Panc1 (cell line): ENCODE data around the gene FGD4.

Experiments used
- CTCF ChIP-seq: fragments of 450-650 bp; IDR thresholded peaks from 2 replicates; pipeline ENCODE4 v1.5.1; 2017; ENCODE audit warnings: mild to moderate bottlenecking
- POLR2AphosphoS5 ChIP-seq: IDR thresholded peaks from 2 replicates; pipeline ENCODE4 v1.6.1; 2012; ENCODE audit warnings: mild to moderate bottlenecking, low read depth, low read length, moderate library complexity
- REST ChIP-seq, 2 experiments: IDR thresholded peaks; 2 replicates each; pipeline ENCODE4 v1.6.1; 2011 to 2012; ENCODE audit warnings: low read depth in 2 of 2, control low read depth in 1 of 2, low read length in 1 of 2, mild to moderate bottlenecking in 1 of 2, moderate library complexity in 1 of 2; ENCODE audit not compliant: insufficient read depth in 1 of 2
- SIN3A ChIP-seq: IDR thresholded peaks from 2 replicates; pipeline ENCODE4 v1.6.1; 2012; ENCODE audit warnings: low read depth, mild to moderate bottlenecking, low read length, moderate library complexity, borderline replicate concordance; ENCODE audit not compliant: insufficient read depth
- TCF7L2 ChIP-seq: IDR thresholded peaks from 2 replicates; pipeline ENCODE4 v1.6.1; 2011; ENCODE audit warnings: mild to moderate bottlenecking, low read depth, low read length, inconsistent platforms

- TF ChIP-seq CTCF (no peak), POLR2AphosphoS5 (no peak), SIN3A (no peak), TCF7L2 (no peak), REST (IDR thresholded peaks at IDR 0.05; ENCODE audit: insufficient read depth in 1 of 2, low read depth in 2 of 2, low read length in 1 of 2) (no peak)
Measured at GRCh38 chr12:32586390-32586789, 187.0 kb downstream of the FGD4 start.
